ENCODE results near the gene MAD1L1.
A peak's percentile ranks its signal among the peaks of the same experiment; 100 is the strongest.

MAD1L1 gene

GRCh38 chr7:2154831-2155230, 77.9 kb downstream of the MAD1L1 start:
- H3K14ac ChIP-seq (ENCODE audit: low read length): no peak overlapping the region
- H3K23ac ChIP-seq (ENCODE audit: low read length): no peak overlapping the region
- H3K36me3 ChIP-seq (ENCODE audit: control insufficient read depth in 1 of 2, insufficient read depth in 2 of 2, low read length in 2 of 2): peaks cover 11 to 17% of the 10 kb centered on the region in 2 experiments
- no peak overlapping the region for H2AFZ ChIP-seq (ENCODE audit: insufficient read depth, low read length, poor library complexity)
- H3K4me1 ChIP-seq (ENCODE audit: control insufficient read depth in 1 of 2, insufficient read depth in 2 of 2, low read length in 2 of 2): peaks cover 1 to 6% of the 10 kb centered on the region in 2 experiments
- H4K91ac ChIP-seq (ENCODE audit: low read depth, low read length): no peak overlapping the region
- no peak for DNase-seq
- H3K4me3 ChIP-seq (ENCODE audit: low read depth, low read length): no peak overlapping the region
- no peak overlapping the region for H3K9ac ChIP-seq (ENCODE audit: low read length)
- no peak overlapping the region for H3K4ac ChIP-seq (ENCODE audit: low read depth, low read length)
- peaks cover 1% of the 10 kb centered on the region for H3K9me3 ChIP-seq (ENCODE audit: insufficient read depth, low read depth, low read length)
- no peak overlapping the region for H2BK120ac ChIP-seq (ENCODE audit: insufficient read depth, low read length, poor library complexity)
- no peaks in the 10 kb centered on the region for H3K79me2 ChIP-seq (ENCODE audit: control insufficient read depth, insufficient read depth, low read length, poor library complexity)
- no peak overlapping the region for H2BK12ac ChIP-seq (ENCODE audit: low read length)
- no peak overlapping the region for H2BK5ac ChIP-seq (ENCODE audit: low read depth, low read length, poor library complexity)
- H3K4me2 ChIP-seq (ENCODE audit: low read length): no peak overlapping the region
- no peak overlapping the region for H4K8ac ChIP-seq (ENCODE audit: low read depth, low read length)
- no peak overlapping the region for H2AK5ac ChIP-seq (ENCODE audit: low read length)
- peak overlapping the region; percentile 18 for H3K18ac ChIP-seq (ENCODE audit: low read length)
- H3K79me1 ChIP-seq (ENCODE audit: low read length): no peaks in the 10 kb centered on the region
- no CpG with 5 or more reads among the region's 17 CpGs for WGBS (ENCODE audit: extremely low coverage, insufficient coverage, insufficient read length)
- H4K12ac ChIP-seq (ENCODE audit: low read depth, low read length): no peak overlapping the region
- no peak overlapping the region for H3K27ac ChIP-seq (ENCODE audit: low read depth, low read length)
- no peaks in the 10 kb centered on the region for H3K27me3 ChIP-seq (ENCODE audit: insufficient read depth, low read length)

DNA sequence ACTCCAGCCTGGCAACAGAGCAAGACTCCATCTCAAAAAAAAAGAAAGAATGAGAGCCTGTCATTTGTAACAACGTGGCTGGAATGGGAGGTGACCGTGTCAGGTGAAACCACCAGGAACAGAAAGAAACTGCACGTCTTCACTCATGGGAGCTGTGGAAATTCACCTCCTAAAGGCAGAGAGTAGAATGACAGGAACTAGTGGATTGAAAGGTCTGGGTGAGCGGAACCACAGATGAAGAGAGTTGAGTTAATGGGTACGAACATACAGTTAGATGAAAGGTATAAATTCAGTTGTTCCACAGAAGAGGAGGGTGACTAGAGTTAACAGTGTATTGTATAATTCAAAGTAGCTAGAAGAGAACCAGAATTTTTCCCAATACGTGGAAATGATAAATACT, 78.6 kb downstream of the MAD1L1 start:
- no peak overlapping the region for H3K4me3 ChIP-seq (ENCODE audit: low read depth, low read length)
- H3K18ac ChIP-seq (ENCODE audit: low read length): no peak overlapping the region
- H3K27me3 ChIP-seq (ENCODE audit: insufficient read depth, low read length): no peaks in the 10 kb centered on the region
- H3K36me3 ChIP-seq (ENCODE audit: control insufficient read depth in 1 of 2, insufficient read depth in 2 of 2, low read length in 2 of 2): peaks cover 11 to 17% of the 10 kb centered on the region in 2 experiments
- H3K4me2 ChIP-seq (ENCODE audit: low read length): no peak overlapping the region
- WGBS (ENCODE audit: extremely low coverage, insufficient coverage, insufficient read length): no CpG with 5 or more reads among the region's 6 CpGs
- no peak overlapping the region for H3K23ac ChIP-seq (ENCODE audit: low read length)
- H3K4ac ChIP-seq (ENCODE audit: low read depth, low read length): no peak overlapping the region
- H3K79me2 ChIP-seq (ENCODE audit: control insufficient read depth, insufficient read depth, low read length, poor library complexity): no peaks in the 10 kb centered on the region
- H2AK5ac ChIP-seq (ENCODE audit: low read length): no peak overlapping the region
- H3K79me1 ChIP-seq (ENCODE audit: low read length): no peaks in the 10 kb centered on the region
- no peak overlapping the region for H4K12ac ChIP-seq (ENCODE audit: low read depth, low read length)
- peaks cover 0 to 4% of the 10 kb centered on the region in 2 experiments for H3K4me1 ChIP-seq (ENCODE audit: control insufficient read depth in 1 of 2, insufficient read depth in 2 of 2, low read length in 2 of 2)
- H2BK5ac ChIP-seq (ENCODE audit: low read depth, low read length, poor library complexity): no peak overlapping the region
- peaks cover 1% of the 10 kb centered on the region for H3K9me3 ChIP-seq (ENCODE audit: insufficient read depth, low read depth, low read length)
- H3K27ac ChIP-seq (ENCODE audit: low read depth, low read length): no peak overlapping the region
- DNase-seq: no peak
- no peak overlapping the region for H2BK120ac ChIP-seq (ENCODE audit: insufficient read depth, low read length, poor library complexity)
- H4K91ac ChIP-seq (ENCODE audit: low read depth, low read length): no peak overlapping the region
- H2BK12ac ChIP-seq (ENCODE audit: low read length): no peak overlapping the region
- H2AFZ ChIP-seq (ENCODE audit: insufficient read depth, low read length, poor library complexity): no peak overlapping the region
- no peak overlapping the region for H3K14ac ChIP-seq (ENCODE audit: low read length)
- no peak overlapping the region for H4K8ac ChIP-seq (ENCODE audit: low read depth, low read length)
- H3K9ac ChIP-seq (ENCODE audit: low read length): no peak overlapping the region

GRCh38 chr7:2152646-2153045, 80.1 kb downstream of the MAD1L1 start:
- no peak overlapping the region for H2BK12ac ChIP-seq (ENCODE audit: low read length)
- H3K27me3 ChIP-seq (ENCODE audit: insufficient read depth, low read length): no peaks in the 10 kb centered on the region
- no peak overlapping the region for H4K8ac ChIP-seq (ENCODE audit: low read depth, low read length)
- H3K79me2 ChIP-seq (ENCODE audit: control insufficient read depth, insufficient read depth, low read length, poor library complexity): no peaks in the 10 kb centered on the region
- H3K23ac ChIP-seq (ENCODE audit: low read length): no peak overlapping the region
- H3K4ac ChIP-seq (ENCODE audit: low read depth, low read length): no peak overlapping the region
- no peak overlapping the region for H3K9ac ChIP-seq (ENCODE audit: low read length)
- H3K18ac ChIP-seq (ENCODE audit: low read length): no peak overlapping the region
- H2AK5ac ChIP-seq (ENCODE audit: low read length): no peak overlapping the region
- H2BK5ac ChIP-seq (ENCODE audit: low read depth, low read length, poor library complexity): no peak overlapping the region
- no peak overlapping the region for H3K14ac ChIP-seq (ENCODE audit: low read length)
- H2BK120ac ChIP-seq (ENCODE audit: insufficient read depth, low read length, poor library complexity): peak overlapping the region; percentile 0
- H3K79me1 ChIP-seq (ENCODE audit: low read length): no peaks in the 10 kb centered on the region
- DNase-seq: no peak
- peaks cover 0 to 2% of the 10 kb centered on the region in 2 experiments for H3K4me1 ChIP-seq (ENCODE audit: control insufficient read depth in 1 of 2, insufficient read depth in 2 of 2, low read length in 2 of 2)
- no CpG with 5 or more reads among the region's 9 CpGs for WGBS (ENCODE audit: extremely low coverage, insufficient coverage, insufficient read length)
- no peak overlapping the region for H3K4me2 ChIP-seq (ENCODE audit: low read length)
- H3K4me3 ChIP-seq (ENCODE audit: low read depth, low read length): no peak overlapping the region
- H4K12ac ChIP-seq (ENCODE audit: low read depth, low read length): no peak overlapping the region
- H3K9me3 ChIP-seq (ENCODE audit: insufficient read depth, low read depth, low read length): peaks cover 1% of the 10 kb centered on the region
- no peak overlapping the region for H2AFZ ChIP-seq (ENCODE audit: insufficient read depth, low read length, poor library complexity)
- H4K91ac ChIP-seq (ENCODE audit: low read depth, low read length): no peak overlapping the region
- H3K36me3 ChIP-seq (ENCODE audit: control insufficient read depth in 1 of 2, insufficient read depth in 2 of 2, low read length in 2 of 2): peaks cover 14 to 22% of the 10 kb centered on the region in 2 experiments
- H3K27ac ChIP-seq (ENCODE audit: low read depth, low read length): no peak overlapping the region

- Histone ChIP-seq H3K36me3 (ENCODE audit: control insufficient read depth in 1 of 2, insufficient read depth in 2 of 2, low read length in 2 of 2) (peaks cover 15 to 20% of the 10 kb centered on the region in 2 experiments), H4K91ac (ENCODE audit: low read depth, low read length) (no peak overlapping the region), H3K27me3 (ENCODE audit: insufficient read depth, low read length) (no peaks in the 10 kb centered on the region), H4K8ac (ENCODE audit: low read depth, low read length) (no peak overlapping the region), H3K4me2 (ENCODE audit: low read length) (no peak overlapping the region), H3K18ac (ENCODE audit: low read length) (no peak overlapping the region), H2AK5ac (ENCODE audit: low read length) (no peak overlapping the region), H3K9me3 (ENCODE audit: insufficient read depth, low read depth, low read length) (peaks cover 1% of the 10 kb centered on the region), H2BK5ac (ENCODE audit: low read depth, low read length, poor library complexity) (no peak overlapping the region), H3K9ac (ENCODE audit: low read length) (no peak overlapping the region), H3K14ac (ENCODE audit: low read length) (no peak overlapping the region), H4K12ac (ENCODE audit: low read depth, low read length) (no peak overlapping the region), H3K79me1 (ENCODE audit: low read length) (no peaks in the 10 kb centered on the region), H3K79me2 (ENCODE audit: control insufficient read depth, insufficient read depth, low read length, poor library complexity) (no peaks in the 10 kb centered on the region), H3K4me1 (ENCODE audit: control insufficient read depth in 1 of 2, insufficient read depth in 2 of 2, low read length in 2 of 2) (peaks cover 0 to 2% of the 10 kb centered on the region in 2 experiments), H3K27ac (ENCODE audit: low read depth, low read length) (no peak overlapping the region), H2BK12ac (ENCODE audit: low read length) (no peak overlapping the region), H3K4me3 (ENCODE audit: low read depth, low read length) (no peak overlapping the region), H3K4ac (ENCODE audit: low read depth, low read length) (no peak overlapping the region), H2BK120ac (ENCODE audit: insufficient read depth, low read length, poor library complexity) (peak overlapping the region; percentile 0), H3K23ac (ENCODE audit: low read length) (no peak overlapping the region), H2AFZ (ENCODE audit: insufficient read depth, low read length, poor library complexity) (no peak overlapping the region)
- no CpG with 5 or more reads among the region's 24 CpGs for WGBS (ENCODE audit: extremely low coverage, insufficient coverage, insufficient read length)
- DNase-seq: no peak
Measured at GRCh38 chr7:2151801-2152612, 80.7 kb downstream of the MAD1L1 start.

All from trophoblast cell (in vitro differentiated cells and primary cell).